BLaER1 treated with 17β-estradiol and CSF1 and Interleukin-3, amounts not matched to agents 10 nM and 100 nM (cell line): ENCODE data around the gene MKX.

Source experiments
- H3K27ac ChIP-seq, 11 experiments: shearing (Covaris generic); formaldehyde crosslinking; 2 replicates each; pipeline ENCODE4 v1.8.1; 2022
- H3K27me3 ChIP-seq, 11 experiments: shearing (Covaris generic); formaldehyde crosslinking; 2 replicates each; pipeline ENCODE4 v1.8.1; 2022
- H3K36me3 ChIP-seq, 11 experiments: shearing (Covaris generic); formaldehyde crosslinking; 2 replicates each; pipeline ENCODE4 v1.8.1; 2022
- H3K4me1 ChIP-seq, 10 experiments: shearing (Covaris generic); formaldehyde crosslinking; 2 replicates each; pipeline ENCODE4 v1.8.1; 2022
- H3K4me2 ChIP-seq, 11 experiments: shearing (Covaris generic); formaldehyde crosslinking; 2 replicates each; pipeline ENCODE4 v1.8.1; 2022
- H3K4me3 ChIP-seq, 10 experiments: shearing (Covaris generic); formaldehyde crosslinking; 2 replicates each; pipeline ENCODE4 v1.8.1; 2022
- H3K9ac ChIP-seq, 11 experiments: shearing (Covaris generic); formaldehyde crosslinking; 2 replicates each; pipeline ENCODE4 v1.8.1; 2022
- H3K9me3 ChIP-seq, 11 experiments: shearing (Covaris generic); formaldehyde crosslinking; replicated peaks in 1 of 11; 2 replicates each; pipeline ENCODE4 v1.8.1; 2022
- H4K20me1 ChIP-seq, 11 experiments: shearing (Covaris generic); formaldehyde crosslinking; 2 replicates each; pipeline ENCODE4 v1.8.1; 2022
- Cebpa-rat ChIP-seq, 11 experiments: shearing (Covaris generic); IDR thresholded peaks; 2 replicates each; pipeline ENCODE4 v1.8.1; 2022

Gene MKX, protein sequence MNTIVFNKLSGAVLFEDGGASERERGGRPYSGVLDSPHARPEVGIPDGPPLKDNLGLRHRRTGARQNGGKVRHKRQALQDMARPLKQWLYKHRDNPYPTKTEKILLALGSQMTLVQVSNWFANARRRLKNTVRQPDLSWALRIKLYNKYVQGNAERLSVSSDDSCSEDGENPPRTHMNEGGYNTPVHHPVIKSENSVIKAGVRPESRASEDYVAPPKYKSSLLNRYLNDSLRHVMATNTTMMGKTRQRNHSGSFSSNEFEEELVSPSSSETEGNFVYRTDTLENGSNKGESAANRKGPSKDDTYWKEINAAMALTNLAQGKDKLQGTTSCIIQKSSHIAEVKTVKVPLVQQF

DNA sequence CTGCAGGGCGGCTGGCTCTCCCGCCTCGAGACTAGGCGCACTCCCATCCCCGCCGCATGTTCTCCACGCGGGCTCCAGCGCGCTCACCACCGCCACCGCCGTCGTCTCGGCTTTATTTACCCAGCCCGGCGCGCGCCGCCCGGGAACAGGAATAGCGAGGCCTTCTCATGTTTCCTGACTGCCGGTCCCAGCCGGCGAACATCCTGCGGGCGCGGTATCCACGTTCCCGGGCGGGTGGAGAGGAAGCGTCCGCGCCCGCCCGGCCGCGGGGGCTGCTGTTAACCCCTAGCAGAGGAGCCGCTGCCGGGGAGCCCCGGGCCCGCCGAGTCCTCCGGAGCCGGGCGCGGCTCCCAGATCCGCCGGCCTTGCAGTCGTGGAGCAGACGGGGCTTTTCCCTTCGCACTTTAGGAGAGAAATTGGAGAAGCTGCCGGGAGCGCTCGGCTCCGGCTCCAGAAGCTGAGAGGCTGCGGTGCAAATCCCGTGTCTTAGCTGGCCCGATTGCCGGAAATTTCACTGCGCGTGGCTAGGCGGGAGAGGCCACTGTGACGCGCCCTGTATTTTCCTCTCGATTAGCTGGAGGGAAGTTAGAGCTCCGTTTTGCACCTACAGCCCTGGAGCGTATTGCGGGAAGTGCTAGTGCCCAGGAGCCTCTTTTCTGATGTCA is at the start of gene MKX:
TSS of gene MKX (minus strand) at position 88 of the 665 bp plus-strand sequence. CDS start 2,404 bp downstream, outside the sequence.
- Histone ChIP-seq H3K4me2 (peak within 1 kb of the TSS; percentile 86 to 99 (median 98)), H4K20me1 (peaks cover 0 to 44% (median 34%) of the 10 kb centered on the region in 11 experiments; a peak in 17 of 22 replicates), H3K4me1 (peaks cover 31 to 49% (median 42%) of the 10 kb centered on the region in 10 experiments), H3K27me3 (peaks cover 67 to 86% (median 73%) of the 10 kb centered on the region in 11 experiments), H3K4me3 (peak within 1 kb of the TSS; percentile 65 to 82 (median 70)), H3K36me3 (no peaks in the 10 kb centered on the region), H3K9me3 (peaks cover 0 to 9% (median 6%) of the 10 kb centered on the region in 11 experiments; a peak in 9 of 22 replicates), H3K27ac (no peak within 1 kb of the TSS), H3K9ac (peak within 1 kb of the TSS in 4 of 11 experiments; percentile 48 to 84 (median 76); a peak in 6 of 22 replicates)
- TF ChIP-seq Cebpa-rat (IDR thresholded peaks at IDR 0.05): no peak

DNA sequence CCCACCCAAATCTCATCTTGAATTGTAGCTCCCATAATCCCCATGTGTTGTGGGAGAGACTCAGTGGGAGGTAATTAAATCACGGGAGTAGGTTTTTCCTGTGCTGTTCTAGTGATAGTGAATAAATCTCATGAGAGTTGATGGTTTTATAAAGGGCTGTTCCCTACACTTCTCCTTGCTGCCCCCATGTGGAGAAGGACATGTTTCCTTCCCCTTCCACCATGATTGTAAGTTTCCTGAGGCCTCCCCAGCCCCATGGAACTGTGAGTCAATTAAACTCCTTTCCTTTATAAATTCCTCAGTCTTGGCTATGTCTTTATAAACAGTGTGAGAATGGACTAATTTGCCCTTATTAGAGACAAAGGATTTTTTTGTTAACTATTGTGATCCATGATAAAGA is 48.5 kb upstream of the MKX start:
- no peaks in the 10 kb centered on the region for H3K4me1 ChIP-seq
- peaks cover 0 to 11% (median 0%) of the 10 kb centered on the region in 11 experiments; a peak in 2 of 22 replicates for H3K9me3 ChIP-seq
- no peak overlapping the region for H3K27ac ChIP-seq
- H3K4me2 ChIP-seq: no peak overlapping the region
- H3K9ac ChIP-seq: no peak overlapping the region
- no peaks in the 10 kb centered on the region; a peak in 1 of 22 replicates for H4K20me1 ChIP-seq
- H3K4me3 ChIP-seq: no peak overlapping the region
- no peaks in the 10 kb centered on the region for H3K27me3 ChIP-seq
- H3K36me3 ChIP-seq: no peaks in the 10 kb centered on the region
- no peak for TF ChIP-seq Cebpa-rat (IDR thresholded peaks at IDR 0.05)

DNA sequence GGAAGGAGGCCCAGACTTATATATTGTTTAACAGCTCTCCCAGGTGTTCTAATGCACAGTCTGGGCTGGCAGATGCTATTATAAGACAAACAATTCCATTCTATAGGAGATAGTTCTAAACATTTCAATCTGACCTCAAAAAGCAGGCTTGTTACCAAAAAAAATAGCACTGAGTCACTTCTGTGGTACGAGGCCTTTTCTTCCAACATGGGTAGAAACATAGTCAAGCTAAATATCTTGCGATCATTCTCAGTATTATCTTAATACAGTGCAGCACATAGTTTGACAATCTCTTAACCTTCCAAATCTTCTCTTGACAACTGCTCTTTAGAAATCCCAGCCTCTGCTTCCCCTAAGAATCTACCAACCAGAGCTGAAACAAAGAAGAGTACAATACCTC is 46.6 kb upstream of the MKX start:
- TF ChIP-seq Cebpa-rat (IDR thresholded peaks at IDR 0.05): no peak
- Histone ChIP-seq H3K4me1 (no peaks in the 10 kb centered on the region), H3K27ac (no peak overlapping the region), H3K4me3 (no peak overlapping the region), H3K27me3 (no peaks in the 10 kb centered on the region), H3K4me2 (no peak overlapping the region), H4K20me1 (no peaks in the 10 kb centered on the region; a peak in 1 of 22 replicates), H3K36me3 (no peaks in the 10 kb centered on the region), H3K9me3 (peaks cover 0 to 11% (median 0%) of the 10 kb centered on the region in 11 experiments; a peak in 2 of 22 replicates), H3K9ac (no peak overlapping the region)

DNA sequence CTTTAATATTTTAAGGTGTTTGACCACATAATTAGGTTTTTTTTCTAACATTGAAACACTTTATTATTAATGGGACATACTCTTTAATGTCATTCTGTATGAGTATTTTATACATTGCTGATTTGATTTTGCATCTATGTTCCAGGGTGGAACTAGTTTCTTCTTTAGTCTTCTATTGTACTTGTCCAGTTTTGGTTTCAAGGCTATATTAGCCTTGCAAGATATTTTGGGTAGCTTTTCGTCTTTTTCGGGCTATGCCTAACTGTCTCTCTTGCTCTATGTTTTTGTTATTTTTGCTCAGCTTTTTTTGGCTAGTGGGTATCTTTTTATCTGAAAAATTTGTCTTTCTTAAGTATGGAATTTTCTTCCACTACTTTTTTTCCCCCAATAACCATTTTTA is 38.7 kb upstream of the MKX start:
- TF ChIP-seq Cebpa-rat (IDR thresholded peaks at IDR 0.05): no peak
- H3K4me1 ChIP-seq: no peaks in the 10 kb centered on the region
- no peak overlapping the region for H3K27ac ChIP-seq
- H3K36me3 ChIP-seq: no peaks in the 10 kb centered on the region
- no peaks in the 10 kb centered on the region for H3K27me3 ChIP-seq
- H3K9me3 ChIP-seq: peaks cover 0 to 14% (median 9%) of the 10 kb centered on the region in 11 experiments; a peak in 18 of 22 replicates
- H3K4me3 ChIP-seq: no peak overlapping the region
- H3K9ac ChIP-seq: no peak overlapping the region
- H3K4me2 ChIP-seq: no peak overlapping the region
- H4K20me1 ChIP-seq: no peaks in the 10 kb centered on the region

DNA sequence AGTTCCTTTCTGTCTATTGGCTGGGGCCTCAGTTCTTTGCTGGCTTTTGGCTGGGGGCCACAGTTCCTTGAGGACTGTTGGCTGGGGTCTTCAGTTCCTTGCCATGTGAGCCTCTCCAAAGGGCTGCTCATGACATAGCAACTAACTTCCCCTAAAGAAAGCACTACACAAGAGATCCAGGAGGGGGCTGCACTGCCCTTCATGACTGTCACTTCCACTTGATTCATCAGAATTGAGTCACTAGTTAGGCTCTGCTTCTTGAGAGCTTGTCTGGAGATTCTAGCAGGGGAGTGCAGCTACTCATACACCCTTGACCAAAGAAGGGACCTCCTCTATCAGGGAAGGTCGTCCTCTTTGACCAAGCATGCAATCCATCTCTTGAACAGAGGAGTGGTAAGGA is 38.0 kb upstream of the MKX start:
- Histone ChIP-seq H3K4me1 (no peaks in the 10 kb centered on the region), H4K20me1 (no peaks in the 10 kb centered on the region), H3K27me3 (no peaks in the 10 kb centered on the region), H3K27ac (no peak overlapping the region), H3K4me3 (no peak overlapping the region), H3K4me2 (no peak overlapping the region), H3K36me3 (no peaks in the 10 kb centered on the region), H3K9ac (no peak overlapping the region), H3K9me3 (peaks cover 0 to 14% (median 9%) of the 10 kb centered on the region in 11 experiments; a peak in 18 of 22 replicates)
- no peak for TF ChIP-seq Cebpa-rat (IDR thresholded peaks at IDR 0.05)

- H3K36me3 ChIP-seq: no peaks in the 10 kb centered on the region
- no peak overlapping the region for H3K9ac ChIP-seq
- no peak overlapping the region for H3K4me2 ChIP-seq
- no peak for TF ChIP-seq Cebpa-rat (IDR thresholded peaks at IDR 0.05)
- no peaks in the 10 kb centered on the region for H3K27me3 ChIP-seq
- no peaks in the 10 kb centered on the region for H4K20me1 ChIP-seq
- peaks cover 0 to 14% (median 9%) of the 10 kb centered on the region in 11 experiments; a peak in 18 of 22 replicates for H3K9me3 ChIP-seq
- no peaks in the 10 kb centered on the region for H3K4me1 ChIP-seq
- no peak overlapping the region for H3K27ac ChIP-seq
- H3K4me3 ChIP-seq: no peak overlapping the region
These were observed 33.9 kb upstream of the MKX start for GRCh38 chr10:27779462-27780015.

DNA sequence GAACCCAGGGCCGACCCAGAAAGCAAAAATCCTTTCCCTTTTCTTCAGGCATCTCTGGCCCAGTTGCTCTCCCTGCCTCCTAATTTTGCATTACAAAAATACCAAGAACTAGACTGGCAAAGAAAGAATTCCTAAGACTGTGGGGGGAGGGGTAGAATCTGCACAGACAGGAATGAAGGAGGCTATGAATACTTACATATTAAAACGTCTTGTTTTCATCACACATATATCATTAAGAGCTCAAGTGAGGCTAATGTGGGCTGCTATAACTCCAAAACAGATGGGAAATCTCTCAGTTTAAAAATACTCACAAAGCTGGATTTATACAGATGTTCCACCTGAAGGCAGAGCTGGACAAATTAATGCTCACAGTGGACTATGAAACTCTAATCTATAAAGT is 29.2 kb upstream of the MKX start:
- H3K36me3 ChIP-seq: no peaks in the 10 kb centered on the region
- H3K4me1 ChIP-seq: peaks cover 0 to 15% (median 12%) of the 10 kb centered on the region in 10 experiments; a peak in 12 of 20 replicates
- no peak for TF ChIP-seq Cebpa-rat (IDR thresholded peaks at IDR 0.05)
- H3K27ac ChIP-seq: no peak overlapping the region
- no peaks in the 10 kb centered on the region for H3K9me3 ChIP-seq
- no peaks in the 10 kb centered on the region for H3K27me3 ChIP-seq
- H3K4me3 ChIP-seq: no peak overlapping the region
- H4K20me1 ChIP-seq: no peaks in the 10 kb centered on the region
- H3K9ac ChIP-seq: no peak overlapping the region
- no peak overlapping the region for H3K4me2 ChIP-seq

- no peak overlapping the region for H3K4me3 ChIP-seq
- H3K36me3 ChIP-seq: no peaks in the 10 kb centered on the region
- TF ChIP-seq Cebpa-rat (IDR thresholded peaks at IDR 0.05): peak in 2 of 11 experiments; percentile 27 to 47; a peak in 1 of 22 replicates
- peak overlapping the region in 8 of 11 experiments; percentile 0 to 62 (median 52); a peak in 15 of 22 replicates for H3K4me2 ChIP-seq
- H3K9me3 ChIP-seq: no peaks in the 10 kb centered on the region
- H3K27me3 ChIP-seq: no peaks in the 10 kb centered on the region
- H3K27ac ChIP-seq: peak overlapping the region in 1 of 11 experiments; percentile 11; a peak in 1 of 22 replicates
- no peaks in the 10 kb centered on the region for H4K20me1 ChIP-seq
- no peak overlapping the region for H3K9ac ChIP-seq
- H3K4me1 ChIP-seq: peaks cover 0 to 21% (median 12%) of the 10 kb centered on the region in 10 experiments; a peak in 12 of 20 replicates
These were observed 25.6 kb upstream of the MKX start for GRCh38 chr10:27771231-27771630.

DNA sequence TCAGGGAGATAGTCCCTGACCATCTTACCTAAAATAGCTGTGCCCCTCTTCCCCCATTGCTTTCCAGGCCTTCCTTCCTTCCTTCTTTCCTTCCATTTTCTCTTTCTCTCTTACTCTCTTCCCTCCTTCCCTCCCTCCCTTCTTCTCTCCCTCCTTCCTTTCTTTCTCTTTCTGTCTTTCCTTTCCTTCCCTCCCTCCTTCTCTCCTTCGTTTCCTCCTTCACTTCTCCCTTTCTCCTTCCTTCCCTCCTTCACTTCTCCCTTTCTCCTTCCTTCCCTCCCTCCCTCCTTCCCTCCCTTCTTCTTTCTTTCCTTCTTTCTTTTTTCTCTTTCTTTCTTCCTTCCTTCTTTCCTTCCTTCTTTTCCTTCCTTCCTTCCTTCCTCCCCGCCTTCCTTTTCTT is 24.6 kb upstream of the MKX start:
- Histone ChIP-seq H3K9me3 (no peaks in the 10 kb centered on the region), H3K36me3 (no peaks in the 10 kb centered on the region), H4K20me1 (no peaks in the 10 kb centered on the region), H3K27ac (no peak overlapping the region), H3K9ac (no peak overlapping the region), H3K27me3 (no peaks in the 10 kb centered on the region), H3K4me1 (peaks cover 0 to 21% (median 12%) of the 10 kb centered on the region in 10 experiments; a peak in 12 of 20 replicates), H3K4me3 (no peak overlapping the region), H3K4me2 (no peak overlapping the region)
- no peak for TF ChIP-seq Cebpa-rat (IDR thresholded peaks at IDR 0.05)
